H7 (cell line): ENCODE measurements around the gene CRHR2. TPM values are rescaled to one million over a fixed set of nuclear protein-coding genes. Genes with fewer than 3 reads are reported as not detected.
A peak's percentile ranks its signal among the peaks of the same experiment; 100 is the strongest.

Source experiments
- DNase-seq: peaks from one replicate; pipeline ENCODE4 v3.0.0; 2012
- H3K27me3 ChIP-seq: 2 replicates; pipeline ENCODE4 v1.6.0; 2011; ENCODE audit warnings: mild to moderate bottlenecking, low read length; ENCODE audit not compliant: control insufficient read depth, insufficient read depth
- H3K36me3 ChIP-seq: replicated peaks from 2 replicates; pipeline ENCODE4 v1.5.1; 2011; ENCODE audit warnings: low read length; ENCODE audit not compliant: control insufficient read depth, insufficient read depth
- H3K4me3 ChIP-seq: 2 replicates; pipeline ENCODE4 v1.5.1; 2011; ENCODE audit warnings: low read depth, mild to moderate bottlenecking, control low read depth, low read length, moderate library complexity; ENCODE audit not compliant: insufficient read depth
- total RNA-seq: library from RNA; depleted of rRNA; stranded (reverse); fragments of >200 nt; shearing (Covaris generic); gene quantifications from 2 replicates; pipeline ENCODE4 v1.2.3, GENCODE V29; 2014

The CRHR2 gene
- total RNA-seq, 1 experiment from 2014 or later: not detected

GRCh38 chr7:30714129-30714528 is 31.9 kb upstream of the CRHR2 start:
- H3K4me3 ChIP-seq: no peak overlapping the region
- DNase-seq: no peak
- H3K27me3 ChIP-seq: no peaks in the 10 kb centered on the region
- H3K36me3 ChIP-seq: no peaks in the 10 kb centered on the region

- no peak for DNase-seq
- no peaks in the 10 kb centered on the region for H3K27me3 ChIP-seq
These were observed 31.1 kb upstream of the CRHR2 start for GRCh38 chr7:30713392-30713791.

GRCh38 chr7:30710669-30711068 is 28.4 kb upstream of the CRHR2 start:
- DNase-seq: no peak
- Histone ChIP-seq H3K36me3 (no peaks in the 10 kb centered on the region), H3K27me3 (no peaks in the 10 kb centered on the region), H3K4me3 (no peak overlapping the region)

More at GRCh38 chr7:30713392-30713791, 31.1 kb upstream of the CRHR2 start:
- no peaks in the 10 kb centered on the region for H3K36me3 ChIP-seq
- H3K4me3 ChIP-seq: no peak overlapping the region

- no peaks in the 10 kb centered on the region for H3K36me3 ChIP-seq
- no peaks in the 10 kb centered on the region for H3K27me3 ChIP-seq
- no peak overlapping the region for H3K4me3 ChIP-seq
- DNase-seq: peak; percentile 78
These were observed 27.3 kb upstream of the CRHR2 start for GRCh38 chr7:30709549-30709948.

GRCh38 chr7:30708983-30709382 is 26.7 kb upstream of the CRHR2 start:
- DNase-seq: peak; percentile 22
- no peaks in the 10 kb centered on the region for H3K36me3 ChIP-seq
- no peak overlapping the region for H3K4me3 ChIP-seq
- no peaks in the 10 kb centered on the region for H3K27me3 ChIP-seq

- Histone ChIP-seq H3K27me3 (no peaks in the 10 kb centered on the region), H3K4me3 (no peak overlapping the region), H3K36me3 (no peaks in the 10 kb centered on the region)
- no peak for DNase-seq
These were observed 26.2 kb upstream of the CRHR2 start for GRCh38 chr7:30708412-30708811.

GRCh38 chr7:30707391-30708357 is 25.4 kb upstream of the CRHR2 start:
- DNase-seq: no peak
- Histone ChIP-seq H3K27me3 (no peaks in the 10 kb centered on the region), H3K4me3 (no peak overlapping the region)

GRCh38 chr7:30706908-30707307 is 24.7 kb upstream of the CRHR2 start:
- Histone ChIP-seq H3K4me3 (no peak overlapping the region), H3K36me3 (no peaks in the 10 kb centered on the region), H3K27me3 (no peaks in the 10 kb centered on the region)
- no peak for DNase-seq

More at GRCh38 chr7:30707391-30708357, 25.4 kb upstream of the CRHR2 start:
- H3K36me3 ChIP-seq: no peaks in the 10 kb centered on the region

- Histone ChIP-seq H3K4me3 (no peak overlapping the region), H3K27me3 (no peaks in the 10 kb centered on the region), H3K36me3 (no peaks in the 10 kb centered on the region)
- DNase-seq: peak; percentile 17
These were observed 24.1 kb upstream of the CRHR2 start for GRCh38 chr7:30706316-30706715.

- Histone ChIP-seq H3K27me3 (no peaks in the 10 kb centered on the region), H3K4me3 (no peak overlapping the region), H3K36me3 (no peaks in the 10 kb centered on the region)
- peak; percentile 18 for DNase-seq
These were observed 23.3 kb upstream of the CRHR2 start for GRCh38 chr7:30705596-30705995.

- H3K4me3 ChIP-seq: no peak overlapping the region
- H3K27me3 ChIP-seq: no peaks in the 10 kb centered on the region
- H3K36me3 ChIP-seq: no peaks in the 10 kb centered on the region
- peak; percentile 43 for DNase-seq
These were observed 22.8 kb upstream of the CRHR2 start for GRCh38 chr7:30705008-30705407.

GRCh38 chr7:30703756-30704155 is 21.5 kb upstream of the CRHR2 start:
- no peaks in the 10 kb centered on the region; the same call in 1 of the 2 replicates for H3K27me3 ChIP-seq
- no peaks in the 10 kb centered on the region for H3K36me3 ChIP-seq
- no peak for DNase-seq
- no peak overlapping the region for H3K4me3 ChIP-seq

- H3K4me3 ChIP-seq: no peak overlapping the region
- no peaks in the 10 kb centered on the region for H3K36me3 ChIP-seq
- peak; percentile 41 for DNase-seq
- no peaks in the 10 kb centered on the region; the same call in 1 of the 2 replicates for H3K27me3 ChIP-seq
These were observed 19.9 kb upstream of the CRHR2 start for GRCh38 chr7:30702200-30702599.

- H3K27me3 ChIP-seq: no peaks in the 10 kb centered on the region; the same call in 1 of the 2 replicates
- H3K36me3 ChIP-seq: no peaks in the 10 kb centered on the region
- H3K4me3 ChIP-seq: no peak overlapping the region
- peak; percentile 56 for DNase-seq
These were observed 18.7 kb upstream of the CRHR2 start for GRCh38 chr7:30700941-30701340.
